K562 (cell line): ENCODE results near the gene PDIA2. TPM values are rescaled to one million over a fixed set of nuclear protein-coding genes. Genes with fewer than 3 reads are reported as not detected.
A peak's percentile ranks its signal among the peaks of the same experiment; 100 is the strongest.

ENCODE experiments used
- AFF4 ChIP-seq: sonication (generic); formaldehyde crosslinking; IDR thresholded peaks from 2 replicates; pipeline ENCODE4 v1.8.0; 2023; ENCODE audit warnings: mild to moderate bottlenecking, missing genetic modification reagents
- CBFB ChIP-seq: sonication (generic); formaldehyde crosslinking; IDR thresholded peaks from 2 replicates; pipeline ENCODE4 v1.4.0; 2020; ENCODE audit warnings: mild to moderate bottlenecking, missing genetic modification reagents
- DNMT1 ChIP-seq: fragments of 450-650 bp; IDR thresholded peaks from 2 replicates; pipeline ENCODE4 v1.6.1; 2016; ENCODE audit warnings: antibody characterized with exemption, mild to moderate bottlenecking
- MIER1 ChIP-seq: fragments of 450-650 bp; IDR thresholded peaks from 2 replicates; pipeline ENCODE4 v1.6.1; 2016; ENCODE audit warnings: antibody characterized with exemption, mild to moderate bottlenecking, low read depth
- NR1H2 ChIP-seq: sonication (generic); formaldehyde crosslinking; IDR thresholded peaks from 2 replicates; pipeline ENCODE4 v1.4.0; 2020; ENCODE audit warnings: mild to moderate bottlenecking, missing genetic modification reagents
- NR2C2 ChIP-seq, 2 experiments: fragments of 200-800 bp in 1 of 2; sonication (Bioruptor generic) in 1 of 2; sonication (generic) in 1 of 2; formaldehyde crosslinking in 1 of 2; IDR thresholded peaks; 2 replicates each; pipeline versions ENCODE4 v1.6.1 to v1.8.0; 2016 to 2022; ENCODE audit warnings: mild to moderate bottlenecking in 1 of 2, missing compliant biosample characterization in 1 of 2, missing genetic modification characterization in 1 of 2, missing genetic modification reagents in 1 of 2
- NRF1 ChIP-seq, 2 experiments: fragments of 450-650 bp; IDR thresholded peaks in 1 of 2; conservative IDR thresholded peaks in 1 of 2; 2 replicates each; pipeline ENCODE4 v1.6.1; 2014; ENCODE audit warnings: mild to moderate bottlenecking in 2 of 2
- PRDM10 ChIP-seq: fragments of 450-650 bp; IDR thresholded peaks from 2 replicates; pipeline ENCODE4 v1.6.1; 2018; ENCODE audit not compliant: partially characterized antibody
- SMAD3 ChIP-seq: fragments of 450-650 bp; formaldehyde crosslinking; conservative IDR thresholded peaks from 2 replicates; pipeline ENCODE4 v1.4.0; 2020; ENCODE audit warnings: mild to moderate bottlenecking
- SNRNP70 ChIP-seq: fragments of 200-400 bp; formaldehyde crosslinking; optimal IDR thresholded peaks from 2 replicates; pipeline ENCODE3; 2017; ENCODE audit warnings: low read depth, low read length
- polyA plus RNA-seq, 8 experiments: library from polyadenylated mRNA; depleted of rRNA in 4 of 8; stranded (reverse) in 5 of 8; unstranded in 3 of 8; fragments of >200 nt; fragmentation: Nextera tagmentation in 2 of 8; fragmentation: Illumina TruSeq in 1 of 8; extraction: Ambion mirVana in 2 of 8; extraction: Trizol in 1 of 8; gene quantifications; 2 replicates each; pipeline versions ENCODE4 v1.2.1 to v1.2.3, GENCODE V29; 2011 to 2014; ENCODE audit warnings: inconsistent platforms in 1 of 8, missing spikeins in 1 of 8
- total RNA-seq, 7 experiments: library from RNA; depleted of rRNA in 6 of 7; stranded (reverse); fragments of >200 nt in 6 of 7; fragmentation: Illumina TruSeq in 2 of 7; extraction: Trizol in 2 of 7; gene quantifications; 2 replicates each; pipeline versions ENCODE4 v1.2.1 to v1.2.3, GENCODE V29; 2011 to 2021; ENCODE audit warnings: low replicate concordance in 1 of 7
- TF ChIP-seq, protein P1 (sequence below): fragments of 450-650 bp; IDR thresholded peaks from 2 replicates; pipeline ENCODE4 v1.6.1; 2016
- TF ChIP-seq, protein P2 (sequence below): fragments of 250-450 bp; sonication (Bioruptor Pico); IDR thresholded peaks from 2 replicates; pipeline ENCODE4 v1.5.0; 2020; ENCODE audit warnings: mild to moderate bottlenecking
- TF ChIP-seq, protein P3 (sequence below): IDR thresholded peaks from 2 replicates; pipeline ENCODE4 v1.6.1; 2011; ENCODE audit warnings: borderline replicate concordance, low read depth, mild to moderate bottlenecking, moderate library complexity, low read length; ENCODE audit not compliant: insufficient read depth, poor library complexity, severe bottlenecking

The PDIA2 gene
- total and polyA plus RNA-seq, 9 of the 15 experiments (the other 6 are each of a cell fraction or from before 2014, with no cell fraction given): 0.13 to 0.92 (median 0.23) TPM; not detected in 4

- TF ChIP-seq AFF4 (CRISPR knock-in tag) (no peak; the same call in 1 of the 2 replicates), MIER1 (no peak), PRDM10 (no peak), NRF1 (conservative IDR thresholded peaks at IDR 0.05 in 1 of 2, IDR thresholded peaks at IDR 0.05 in 1 of 2) (peak; percentile 86 to 87), DNMT1 (0 out of 2 replicates have a peak, but pooled peaks have one; percentile 85), SNRNP70 (no peak), NR1H2 (CRISPR knock-in tag) (no peak), CBFB (CRISPR knock-in tag) (no peak), SMAD3 (CRISPR knock-in tag) (no peak), NR2C2 (CRISPR knock-in tag; IDR thresholded peaks at IDR 0.05) (no peak), NR2C2 (tag; IDR thresholded peaks at IDR 0.05) (peak; percentile 81)
- TF ChIP-seq, protein P1, sequence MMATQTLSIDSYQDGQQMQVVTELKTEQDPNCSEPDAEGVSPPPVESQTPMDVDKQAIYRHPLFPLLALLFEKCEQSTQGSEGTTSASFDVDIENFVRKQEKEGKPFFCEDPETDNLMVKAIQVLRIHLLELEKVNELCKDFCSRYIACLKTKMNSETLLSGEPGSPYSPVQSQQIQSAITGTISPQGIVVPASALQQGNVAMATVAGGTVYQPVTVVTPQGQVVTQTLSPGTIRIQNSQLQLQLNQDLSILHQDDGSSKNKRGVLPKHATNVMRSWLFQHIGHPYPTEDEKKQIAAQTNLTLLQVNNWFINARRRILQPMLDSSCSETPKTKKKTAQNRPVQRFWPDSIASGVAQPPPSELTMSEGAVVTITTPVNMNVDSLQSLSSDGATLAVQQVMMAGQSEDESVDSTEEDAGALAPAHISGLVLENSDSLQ: 0 out of 2 replicates have a peak, but pooled peaks have one; percentile 26
- TF ChIP-seq, protein P2, sequence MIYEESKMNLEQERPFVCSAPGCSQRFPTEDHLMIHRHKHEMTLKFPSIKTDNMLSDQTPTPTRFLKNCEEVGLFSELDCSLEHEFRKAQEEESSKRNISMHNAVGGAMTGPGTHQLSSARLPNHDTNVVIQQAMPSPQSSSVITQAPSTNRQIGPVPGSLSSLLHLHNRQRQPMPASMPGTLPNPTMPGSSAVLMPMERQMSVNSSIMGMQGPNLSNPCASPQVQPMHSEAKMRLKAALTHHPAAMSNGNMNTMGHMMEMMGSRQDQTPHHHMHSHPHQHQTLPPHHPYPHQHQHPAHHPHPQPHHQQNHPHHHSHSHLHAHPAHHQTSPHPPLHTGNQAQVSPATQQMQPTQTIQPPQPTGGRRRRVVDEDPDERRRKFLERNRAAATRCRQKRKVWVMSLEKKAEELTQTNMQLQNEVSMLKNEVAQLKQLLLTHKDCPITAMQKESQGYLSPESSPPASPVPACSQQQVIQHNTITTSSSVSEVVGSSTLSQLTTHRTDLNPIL (CRISPR knock-in tag): no peak
- TF ChIP-seq, protein P3, sequence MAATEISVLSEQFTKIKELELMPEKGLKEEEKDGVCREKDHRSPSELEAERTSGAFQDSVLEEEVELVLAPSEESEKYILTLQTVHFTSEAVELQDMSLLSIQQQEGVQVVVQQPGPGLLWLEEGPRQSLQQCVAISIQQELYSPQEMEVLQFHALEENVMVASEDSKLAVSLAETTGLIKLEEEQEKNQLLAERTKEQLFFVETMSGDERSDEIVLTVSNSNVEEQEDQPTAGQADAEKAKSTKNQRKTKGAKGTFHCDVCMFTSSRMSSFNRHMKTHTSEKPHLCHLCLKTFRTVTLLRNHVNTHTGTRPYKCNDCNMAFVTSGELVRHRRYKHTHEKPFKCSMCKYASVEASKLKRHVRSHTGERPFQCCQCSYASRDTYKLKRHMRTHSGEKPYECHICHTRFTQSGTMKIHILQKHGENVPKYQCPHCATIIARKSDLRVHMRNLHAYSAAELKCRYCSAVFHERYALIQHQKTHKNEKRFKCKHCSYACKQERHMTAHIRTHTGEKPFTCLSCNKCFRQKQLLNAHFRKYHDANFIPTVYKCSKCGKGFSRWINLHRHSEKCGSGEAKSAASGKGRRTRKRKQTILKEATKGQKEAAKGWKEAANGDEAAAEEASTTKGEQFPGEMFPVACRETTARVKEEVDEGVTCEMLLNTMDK: no peak
These were observed 48.3 kb upstream of the PDIA2 start, which contains the start of gene FAM234A (continued) for GRCh38 chr16:234468-235305.
